ENCODE data around the gene MYO15A.

Gene MYO15A

GRCh38 chr17:18132711-18133110, 24.2 kb downstream of the MYO15A start:
- no peak for DNase-seq

- DNase-seq: no peak
These were observed 27.8 kb downstream of the MYO15A start for GRCh38 chr17:18136357-18136756.

GRCh38 chr17:18138065-18138749, 29.7 kb downstream of the MYO15A start:
- DNase-seq: no peak

GRCh38 chr17:18139092-18139491, 30.5 kb downstream of the MYO15A start:
- no peak for DNase-seq

- DNase-seq: no peak
These were observed 30.9 kb downstream of the MYO15A start for GRCh38 chr17:18139498-18139897.

- peak; percentile 17 for DNase-seq
These were observed 31.4 kb downstream of the MYO15A start for GRCh38 chr17:18139949-18140348.

- DNase-seq: no peak
These were observed 32.1 kb downstream of the MYO15A start for GRCh38 chr17:18140648-18141047.

GRCh38 chr17:18141210-18141803, 32.8 kb downstream of the MYO15A start:
- DNase-seq: peak; percentile 80

GRCh38 chr17:18142417-18142816, 33.9 kb downstream of the MYO15A start:
- DNase-seq: no peak

- no peak for DNase-seq
These were observed 34.7 kb downstream of the MYO15A start for GRCh38 chr17:18143044-18143936.

GRCh38 chr17:18144261-18144660, 35.7 kb downstream of the MYO15A start:
- no peak for DNase-seq

- peak; percentile 30 for DNase-seq
These were observed 36.3 kb downstream of the MYO15A start for GRCh38 chr17:18144855-18145254.

- no peak for DNase-seq
These were observed 37.3 kb downstream of the MYO15A start for GRCh38 chr17:18145811-18146210.

- no peak for DNase-seq
These were observed 37.7 kb downstream of the MYO15A start for GRCh38 chr17:18146259-18146658.

- no peak for DNase-seq
These were observed 38.4 kb downstream of the MYO15A start for GRCh38 chr17:18146980-18147379.

- DNase-seq: no peak
These were observed 40.0 kb downstream of the MYO15A start for GRCh38 chr17:18148586-18148985.

GRCh38 chr17:18151290-18151689, 42.7 kb downstream of the MYO15A start:
- DNase-seq: no peak

- no peak for DNase-seq
These were observed 46.6 kb downstream of the MYO15A start for GRCh38 chr17:18155179-18155578.

- no peak for DNase-seq
These were observed 47.8 kb downstream of the MYO15A start for GRCh38 chr17:18156171-18156975.

GRCh38 chr17:18156976-18157280, 48.4 kb downstream of the MYO15A start:
- DNase-seq: no peak

GRCh38 chr17:18157354-18157985, 48.9 kb downstream of the MYO15A start:
- peak; percentile 27 for DNase-seq

GRCh38 chr17:18158022-18158600, 49.6 kb downstream of the MYO15A start:
- DNase-seq: peak; percentile 95

Data from suppressor macrophage treated with lipopolysaccharide for 4 hours (primary cell).